Suppressor macrophage treated with lipopolysaccharide for 1 hour (primary cell): ENCODE data around the gene PKIB.
A peak's percentile ranks its signal among the peaks of the same experiment; 100 is the strongest.

ENCODE experiments used
- DNase-seq, 3 donors: peaks; one replicate each; pipeline ENCODE4 v3.0.0-alpha.2; 2020 to 2022

PKIB gene

GRCh38 chr6:122751326-122751725, 141.1 kb downstream of the PKIB start:
- DNase-seq = no peak

DNA sequence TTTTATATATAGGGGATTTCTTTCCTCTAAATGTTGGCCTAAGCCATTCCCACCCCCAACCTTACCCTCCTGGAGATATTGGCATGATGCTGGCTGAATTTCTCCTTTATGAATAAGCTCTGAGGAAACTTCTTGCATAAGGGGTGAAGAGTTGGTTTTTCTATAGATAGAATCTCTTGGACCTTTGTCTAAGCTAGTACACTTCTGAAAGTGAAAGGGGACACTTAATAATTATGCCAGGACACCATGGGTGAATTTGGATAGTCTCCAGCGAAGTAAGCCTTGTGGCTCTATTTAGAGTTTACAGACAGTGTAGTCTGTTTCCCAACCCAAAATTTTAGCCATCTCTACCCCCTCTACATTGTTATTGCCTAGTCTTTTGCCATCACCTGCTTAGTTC, 142.3 kb downstream of the PKIB start:
- DNase-seq = peak in 1 of 3 donors; percentile 10

DNA sequence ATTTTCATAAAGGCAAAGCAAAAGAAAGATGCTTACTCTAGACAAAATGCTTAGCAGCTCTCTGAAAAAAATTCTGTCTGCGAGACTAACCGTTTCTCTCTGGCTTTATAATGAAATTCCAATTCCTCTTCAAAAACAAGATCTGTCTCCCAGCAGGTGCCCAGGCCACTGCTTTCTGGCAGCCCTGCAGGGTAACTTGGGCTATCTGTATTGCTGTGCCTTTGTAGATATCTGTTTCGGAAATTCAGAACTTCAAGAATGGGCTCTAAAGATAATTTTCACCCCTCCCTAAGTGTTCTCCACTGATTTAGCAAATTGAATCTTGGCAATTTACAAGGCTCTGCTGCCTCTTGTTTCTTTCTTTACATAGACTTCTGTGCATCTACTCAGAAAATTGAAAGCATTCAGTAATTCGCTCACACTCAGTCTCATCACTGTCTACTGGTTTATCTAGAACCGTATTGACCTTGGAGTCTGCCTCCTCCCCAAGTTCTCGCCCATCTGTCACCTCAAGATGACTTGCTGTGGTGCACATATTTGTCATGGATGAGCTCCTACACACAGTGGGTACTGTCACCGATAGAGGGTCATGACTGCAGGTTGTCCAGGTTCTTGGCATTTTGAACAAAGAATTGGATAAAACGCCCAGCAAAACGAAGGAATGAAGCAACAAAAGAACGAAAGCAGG, 142.9 kb downstream of the PKIB start:
- no peak for DNase-seq

GRCh38 chr6:122753688-122754056, 143.5 kb downstream of the PKIB start:
- no peak for DNase-seq

DNA sequence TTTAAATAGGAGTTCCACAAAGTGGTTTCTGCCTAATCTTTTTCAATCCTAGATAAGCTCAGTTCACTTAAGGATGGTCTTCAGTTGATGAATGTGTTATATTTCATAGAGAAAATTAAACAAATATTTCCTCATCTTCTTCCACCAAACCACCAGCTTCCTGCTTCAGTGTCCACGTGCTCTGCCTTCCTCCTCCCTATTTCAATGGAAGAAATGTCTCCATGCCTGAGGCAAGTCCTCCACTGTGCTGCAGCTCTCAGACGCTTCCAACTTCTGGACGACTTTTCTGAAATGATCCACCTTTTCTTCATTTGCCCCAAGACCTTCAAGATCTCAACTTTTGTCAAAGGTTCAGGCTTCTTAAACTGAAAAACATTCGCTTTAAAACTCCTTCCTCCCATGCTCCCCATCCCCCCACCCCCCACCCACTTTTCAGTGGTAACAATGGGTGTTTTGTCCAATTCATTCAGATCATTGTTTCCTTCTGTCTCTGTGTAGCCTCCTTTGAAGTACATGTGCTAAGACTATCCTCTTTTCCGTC, 144.1 kb downstream of the PKIB start:
- DNase-seq = no peak

- no peak for DNase-seq
These were observed 145.7 kb downstream of the PKIB start for GRCh38 chr6:122755901-122756300.

GRCh38 chr6:122758927-122759334, 148.7 kb downstream of the PKIB start:
- peak; percentile 79 to 94 (median 87) for DNase-seq

- DNase-seq = no peak
These were observed 150.1 kb downstream of the PKIB start for GRCh38 chr6:122760330-122760729.

GRCh38 chr6:122766256-122766655, 156.1 kb downstream of the PKIB start:
- DNase-seq = no peak

DNA sequence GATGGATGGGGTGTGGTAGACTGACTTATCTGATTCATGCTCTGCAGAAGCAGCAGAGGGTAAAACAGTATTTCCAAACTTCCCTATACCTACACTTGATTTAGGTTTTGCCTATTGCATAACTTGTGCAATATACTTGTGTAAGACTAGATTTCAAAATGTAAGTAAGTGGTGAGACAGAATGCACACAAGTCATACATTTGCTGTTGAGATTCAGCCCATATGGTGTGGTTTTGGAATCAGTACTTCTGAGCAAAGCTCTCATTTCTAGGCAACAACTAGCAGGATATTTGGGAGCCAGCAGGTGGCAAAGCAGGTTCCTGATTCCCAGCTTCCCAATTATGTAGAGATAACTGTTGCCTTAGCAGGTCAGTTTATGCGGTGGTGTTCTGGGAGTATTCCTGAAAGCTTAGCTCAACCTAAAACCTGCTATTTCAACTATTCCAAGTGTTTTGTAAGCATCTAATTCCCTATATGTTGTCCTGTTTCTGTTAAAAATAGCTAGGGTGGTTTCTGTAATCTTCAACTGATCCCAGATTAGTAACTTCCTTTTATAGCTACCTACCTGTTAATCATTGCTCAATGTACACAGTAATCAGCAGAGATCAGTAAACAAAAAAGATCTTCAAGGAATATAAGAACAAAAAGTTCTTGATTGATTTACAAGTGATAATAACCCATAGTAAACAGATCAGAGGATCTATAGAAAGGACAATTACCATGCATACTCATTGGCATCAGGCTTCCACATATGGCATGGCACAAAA, 160.8 kb downstream of the PKIB start:
- peak; percentile 55 to 88 (median 88) for DNase-seq

GRCh38 chr6:122772724-122773415, 162.7 kb downstream of the PKIB start:
- no peak for DNase-seq
